Esophagus squamous epithelium (tissue), 4 donors: ENCODE results near the gene ATXN1.

Experiments used
- POLR2A ChIP-seq, 4 donors: fragments of 450-650 bp; IDR thresholded peaks; one replicate each; pipeline ENCODE4 v1.6.1; 2017; ENCODE audit warnings: antibody characterized with exemption in 4 of 4, mild to moderate bottlenecking in 4 of 4, moderate library complexity in 3 of 4
- TF ChIP-seq, protein P1 (sequence below), 6 experiments: fragments of 450-650 bp in 4 of 6; fragments of 200-600 bp in 2 of 6; sonication (generic) in 2 of 6; IDR thresholded peaks; one replicate each; pipeline ENCODE4 v1.5.1; 2016 to 2019; ENCODE audit warnings: antibody characterized with exemption in 6 of 6, mild to moderate bottlenecking in 4 of 6, moderate library complexity in 4 of 6

DNA sequence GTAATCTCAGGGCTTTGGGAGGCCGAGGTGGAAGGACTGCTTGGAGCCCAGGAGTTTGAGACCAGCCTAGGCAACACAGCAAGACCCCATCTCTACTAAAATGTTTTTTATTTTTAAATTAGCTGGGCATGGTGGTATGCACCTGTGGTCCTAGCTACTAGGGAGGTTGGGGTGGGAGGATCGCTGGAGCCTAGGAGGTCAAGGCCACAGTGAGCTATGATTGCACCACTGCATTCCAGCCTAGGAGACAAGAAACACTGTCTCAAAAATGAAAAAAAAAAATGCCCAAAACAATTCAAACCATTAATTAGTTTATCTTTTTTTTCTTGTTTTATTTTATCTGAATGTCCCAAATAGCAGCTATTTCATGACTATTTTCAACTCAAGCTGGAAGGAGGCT is 437.1 kb downstream of the ATXN1 start:
- TF ChIP-seq, protein P1, sequence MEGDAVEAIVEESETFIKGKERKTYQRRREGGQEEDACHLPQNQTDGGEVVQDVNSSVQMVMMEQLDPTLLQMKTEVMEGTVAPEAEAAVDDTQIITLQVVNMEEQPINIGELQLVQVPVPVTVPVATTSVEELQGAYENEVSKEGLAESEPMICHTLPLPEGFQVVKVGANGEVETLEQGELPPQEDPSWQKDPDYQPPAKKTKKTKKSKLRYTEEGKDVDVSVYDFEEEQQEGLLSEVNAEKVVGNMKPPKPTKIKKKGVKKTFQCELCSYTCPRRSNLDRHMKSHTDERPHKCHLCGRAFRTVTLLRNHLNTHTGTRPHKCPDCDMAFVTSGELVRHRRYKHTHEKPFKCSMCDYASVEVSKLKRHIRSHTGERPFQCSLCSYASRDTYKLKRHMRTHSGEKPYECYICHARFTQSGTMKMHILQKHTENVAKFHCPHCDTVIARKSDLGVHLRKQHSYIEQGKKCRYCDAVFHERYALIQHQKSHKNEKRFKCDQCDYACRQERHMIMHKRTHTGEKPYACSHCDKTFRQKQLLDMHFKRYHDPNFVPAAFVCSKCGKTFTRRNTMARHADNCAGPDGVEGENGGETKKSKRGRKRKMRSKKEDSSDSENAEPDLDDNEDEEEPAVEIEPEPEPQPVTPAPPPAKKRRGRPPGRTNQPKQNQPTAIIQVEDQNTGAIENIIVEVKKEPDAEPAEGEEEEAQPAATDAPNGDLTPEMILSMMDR (IDR thresholded peaks at IDR 0.05) = no peak
- no peak for TF ChIP-seq POLR2A (IDR thresholded peaks at IDR 0.05)
